Measurements from ENCODE around the gene SLC26A3.

Gene SLC26A3

DNA sequence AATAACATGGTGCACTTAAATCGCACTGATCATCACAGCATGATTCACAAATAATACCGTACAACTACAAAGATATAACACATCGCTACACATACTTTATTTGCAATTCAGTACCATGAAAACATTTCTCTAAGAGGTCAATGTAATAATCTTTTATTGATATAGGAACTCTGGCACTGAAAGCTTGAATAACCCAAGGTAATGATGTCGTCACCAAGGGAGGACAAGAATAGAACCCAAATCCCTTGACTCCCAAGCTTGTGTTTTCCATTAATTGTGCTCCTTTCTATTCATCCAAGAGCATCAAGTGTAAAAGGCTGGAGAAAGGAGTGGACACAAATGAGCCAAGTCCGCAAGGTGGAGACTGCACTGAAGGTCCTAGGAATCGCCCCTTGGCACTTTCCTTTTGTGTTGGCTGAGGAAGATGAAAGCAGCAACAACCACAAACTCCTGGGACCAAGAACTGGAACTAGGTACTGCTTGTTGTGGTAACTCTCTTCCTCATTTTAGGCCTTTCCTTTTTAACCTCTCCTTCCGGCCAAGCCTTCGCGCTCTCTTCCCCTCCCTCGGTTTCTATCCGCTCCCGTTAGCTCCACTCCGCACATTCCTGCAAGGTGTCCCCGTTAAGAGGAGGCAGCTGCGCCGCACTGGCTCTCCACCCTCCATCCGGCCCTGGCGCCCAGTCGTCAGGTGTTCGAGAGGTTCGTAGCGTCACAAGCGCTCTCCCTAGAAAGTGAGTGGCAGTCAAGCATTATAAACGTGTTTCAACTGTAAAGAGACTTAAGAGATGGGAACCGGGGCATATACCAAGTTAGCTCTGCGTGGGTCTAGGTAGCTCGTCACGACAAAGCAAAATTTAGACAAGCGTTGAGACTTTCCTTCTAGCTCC lies 60.1 kb downstream of the SLC26A3 start (continued):
- TF ChIP-seq, protein P1, sequence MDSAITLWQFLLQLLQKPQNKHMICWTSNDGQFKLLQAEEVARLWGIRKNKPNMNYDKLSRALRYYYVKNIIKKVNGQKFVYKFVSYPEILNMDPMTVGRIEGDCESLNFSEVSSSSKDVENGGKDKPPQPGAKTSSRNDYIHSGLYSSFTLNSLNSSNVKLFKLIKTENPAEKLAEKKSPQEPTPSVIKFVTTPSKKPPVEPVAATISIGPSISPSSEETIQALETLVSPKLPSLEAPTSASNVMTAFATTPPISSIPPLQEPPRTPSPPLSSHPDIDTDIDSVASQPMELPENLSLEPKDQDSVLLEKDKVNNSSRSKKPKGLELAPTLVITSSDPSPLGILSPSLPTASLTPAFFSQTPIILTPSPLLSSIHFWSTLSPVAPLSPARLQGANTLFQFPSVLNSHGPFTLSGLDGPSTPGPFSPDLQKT (IDR thresholded peaks at IDR 0.05; ENCODE audit: borderline replicate concordance, low read depth, low read length), result 0 out of 2 replicates have a peak, but pooled peaks have one; percentile 15
- no peak for TF ChIP-seq ZNF324 (tag by site-specific recombination; IDR thresholded peaks at IDR 0.05)
- TF ChIP-seq PRDM1 (tag by site-specific recombination; IDR thresholded peaks at IDR 0.05), result peak; percentile 95
- no peak for TF ChIP-seq ZNF121 (tag by site-specific recombination; IDR thresholded peaks at IDR 0.05)
- 0 out of 2 replicates have a peak, but pooled peaks have one; percentile 72 for TF ChIP-seq ZNF10 (tag by site-specific recombination; IDR thresholded peaks at IDR 0.05)
- TF ChIP-seq ZNF416 (tag by site-specific recombination; IDR thresholded peaks at IDR 0.05), result no peak
- TF ChIP-seq ZBTB7A (tag by site-specific recombination; IDR thresholded peaks at IDR 0.05; ENCODE audit: low read depth), result no peak
- TF ChIP-seq BCL11A (tag by site-specific recombination; IDR thresholded peaks at IDR 0.05; ENCODE audit: low read depth), result no peak
- TF ChIP-seq, protein P2, sequence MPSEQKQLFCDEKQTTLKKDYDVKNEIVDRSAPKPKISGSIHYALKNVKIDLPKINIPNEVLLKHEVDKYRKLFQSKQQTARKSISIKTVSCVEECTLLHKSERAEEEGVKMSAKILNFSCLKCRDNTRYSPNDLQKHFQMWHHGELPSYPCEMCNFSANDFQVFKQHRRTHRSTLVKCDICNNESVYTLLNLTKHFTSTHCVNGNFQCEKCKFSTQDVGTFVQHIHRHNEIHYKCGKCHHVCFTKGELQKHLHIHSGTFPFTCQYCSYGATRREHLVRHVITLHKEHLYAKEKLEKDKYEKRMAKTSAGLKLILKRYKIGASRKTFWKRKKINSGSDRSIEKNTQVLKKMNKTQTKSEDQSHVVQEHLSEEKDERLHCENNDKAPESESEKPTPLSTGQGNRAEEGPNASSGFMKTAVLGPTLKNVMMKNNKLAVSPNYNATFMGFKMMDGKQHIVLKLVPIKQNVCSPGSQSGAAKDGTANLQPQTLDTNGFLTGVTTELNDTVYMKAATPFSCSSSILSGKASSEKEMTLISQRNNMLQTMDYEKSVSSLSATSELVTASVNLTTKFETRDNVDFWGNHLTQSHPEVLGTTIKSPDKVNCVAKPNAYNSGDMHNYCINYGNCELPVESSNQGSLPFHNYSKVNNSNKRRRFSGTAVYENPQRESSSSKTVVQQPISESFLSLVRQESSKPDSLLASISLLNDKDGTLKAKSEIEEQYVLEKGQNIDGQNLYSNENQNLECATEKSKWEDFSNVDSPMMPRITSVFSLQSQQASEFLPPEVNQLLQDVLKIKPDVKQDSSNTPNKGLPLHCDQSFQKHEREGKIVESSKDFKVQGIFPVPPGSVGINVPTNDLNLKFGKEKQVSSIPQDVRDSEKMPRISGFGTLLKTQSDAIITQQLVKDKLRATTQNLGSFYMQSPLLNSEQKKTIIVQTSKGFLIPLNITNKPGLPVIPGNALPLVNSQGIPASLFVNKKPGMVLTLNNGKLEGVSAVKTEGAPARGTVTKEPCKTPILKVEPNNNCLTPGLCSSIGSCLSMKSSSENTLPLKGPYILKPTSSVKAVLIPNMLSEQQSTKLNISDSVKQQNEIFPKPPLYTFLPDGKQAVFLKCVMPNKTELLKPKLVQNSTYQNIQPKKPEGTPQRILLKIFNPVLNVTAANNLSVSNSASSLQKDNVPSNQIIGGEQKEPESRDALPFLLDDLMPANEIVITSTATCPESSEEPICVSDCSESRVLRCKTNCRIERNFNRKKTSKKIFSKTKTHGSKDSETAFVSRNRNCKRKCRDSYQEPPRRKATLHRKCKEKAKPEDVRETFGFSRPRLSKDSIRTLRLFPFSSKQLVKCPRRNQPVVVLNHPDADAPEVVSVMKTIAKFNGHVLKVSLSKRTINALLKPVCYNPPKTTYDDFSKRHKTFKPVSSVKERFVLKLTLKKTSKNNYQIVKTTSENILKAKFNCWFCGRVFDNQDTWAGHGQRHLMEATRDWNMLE (tag by site-specific recombination; conservative IDR thresholded peaks at IDR 0.05; ENCODE audit: low read depth), result peak; percentile 8
- 0 out of 2 replicates have a peak, but pooled peaks have one; percentile 6 for TF ChIP-seq ZFP37 (tag by site-specific recombination; IDR thresholded peaks at IDR 0.05)
- TF ChIP-seq ZNF776 (tag by site-specific recombination; IDR thresholded peaks at IDR 0.05; ENCODE audit: borderline replicate concordance), result no peak
- no peak for TF ChIP-seq SALL2 (tag by site-specific recombination; IDR thresholded peaks at IDR 0.05; ENCODE audit: borderline replicate concordance)
- no peak for TF ChIP-seq SP2 (tag by site-specific recombination; IDR thresholded peaks at IDR 0.05)
- TF ChIP-seq, protein P3, sequence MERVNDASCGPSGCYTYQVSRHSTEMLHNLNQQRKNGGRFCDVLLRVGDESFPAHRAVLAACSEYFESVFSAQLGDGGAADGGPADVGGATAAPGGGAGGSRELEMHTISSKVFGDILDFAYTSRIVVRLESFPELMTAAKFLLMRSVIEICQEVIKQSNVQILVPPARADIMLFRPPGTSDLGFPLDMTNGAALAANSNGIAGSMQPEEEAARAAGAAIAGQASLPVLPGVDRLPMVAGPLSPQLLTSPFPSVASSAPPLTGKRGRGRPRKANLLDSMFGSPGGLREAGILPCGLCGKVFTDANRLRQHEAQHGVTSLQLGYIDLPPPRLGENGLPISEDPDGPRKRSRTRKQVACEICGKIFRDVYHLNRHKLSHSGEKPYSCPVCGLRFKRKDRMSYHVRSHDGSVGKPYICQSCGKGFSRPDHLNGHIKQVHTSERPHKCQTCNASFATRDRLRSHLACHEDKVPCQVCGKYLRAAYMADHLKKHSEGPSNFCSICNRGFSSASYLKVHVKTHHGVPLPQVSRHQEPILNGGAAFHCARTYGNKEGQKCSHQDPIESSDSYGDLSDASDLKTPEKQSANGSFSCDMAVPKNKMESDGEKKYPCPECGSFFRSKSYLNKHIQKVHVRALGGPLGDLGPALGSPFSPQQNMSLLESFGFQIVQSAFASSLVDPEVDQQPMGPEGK (tag by site-specific recombination; IDR thresholded peaks at IDR 0.05), result no peak
- TF ChIP-seq ZNF211 (tag by site-specific recombination; IDR thresholded peaks at IDR 0.05; ENCODE audit: low read depth), result no peak
- TF ChIP-seq ZNF629 (tag by site-specific recombination; IDR thresholded peaks at IDR 0.05), result no peak; the same call in 1 of the 2 replicates
- TF ChIP-seq, protein P4, sequence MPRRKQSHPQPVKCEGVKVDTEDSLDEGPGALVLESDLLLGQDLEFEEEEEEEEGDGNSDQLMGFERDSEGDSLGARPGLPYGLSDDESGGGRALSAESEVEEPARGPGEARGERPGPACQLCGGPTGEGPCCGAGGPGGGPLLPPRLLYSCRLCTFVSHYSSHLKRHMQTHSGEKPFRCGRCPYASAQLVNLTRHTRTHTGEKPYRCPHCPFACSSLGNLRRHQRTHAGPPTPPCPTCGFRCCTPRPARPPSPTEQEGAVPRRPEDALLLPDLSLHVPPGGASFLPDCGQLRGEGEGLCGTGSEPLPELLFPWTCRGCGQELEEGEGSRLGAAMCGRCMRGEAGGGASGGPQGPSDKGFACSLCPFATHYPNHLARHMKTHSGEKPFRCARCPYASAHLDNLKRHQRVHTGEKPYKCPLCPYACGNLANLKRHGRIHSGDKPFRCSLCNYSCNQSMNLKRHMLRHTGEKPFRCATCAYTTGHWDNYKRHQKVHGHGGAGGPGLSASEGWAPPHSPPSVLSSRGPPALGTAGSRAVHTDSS (tag by site-specific recombination; IDR thresholded peaks at IDR 0.05), result no peak; the same call in 1 of the 2 replicates
- TF ChIP-seq ZNF174 (tag by site-specific recombination; IDR thresholded peaks at IDR 0.05), result no peak
- TF ChIP-seq ZNF140 (tag by site-specific recombination; IDR thresholded peaks at IDR 0.05), result no peak
- no peak for TF ChIP-seq ZNF24 (tag by site-specific recombination; IDR thresholded peaks at IDR 0.05)
- TF ChIP-seq, protein P5, sequence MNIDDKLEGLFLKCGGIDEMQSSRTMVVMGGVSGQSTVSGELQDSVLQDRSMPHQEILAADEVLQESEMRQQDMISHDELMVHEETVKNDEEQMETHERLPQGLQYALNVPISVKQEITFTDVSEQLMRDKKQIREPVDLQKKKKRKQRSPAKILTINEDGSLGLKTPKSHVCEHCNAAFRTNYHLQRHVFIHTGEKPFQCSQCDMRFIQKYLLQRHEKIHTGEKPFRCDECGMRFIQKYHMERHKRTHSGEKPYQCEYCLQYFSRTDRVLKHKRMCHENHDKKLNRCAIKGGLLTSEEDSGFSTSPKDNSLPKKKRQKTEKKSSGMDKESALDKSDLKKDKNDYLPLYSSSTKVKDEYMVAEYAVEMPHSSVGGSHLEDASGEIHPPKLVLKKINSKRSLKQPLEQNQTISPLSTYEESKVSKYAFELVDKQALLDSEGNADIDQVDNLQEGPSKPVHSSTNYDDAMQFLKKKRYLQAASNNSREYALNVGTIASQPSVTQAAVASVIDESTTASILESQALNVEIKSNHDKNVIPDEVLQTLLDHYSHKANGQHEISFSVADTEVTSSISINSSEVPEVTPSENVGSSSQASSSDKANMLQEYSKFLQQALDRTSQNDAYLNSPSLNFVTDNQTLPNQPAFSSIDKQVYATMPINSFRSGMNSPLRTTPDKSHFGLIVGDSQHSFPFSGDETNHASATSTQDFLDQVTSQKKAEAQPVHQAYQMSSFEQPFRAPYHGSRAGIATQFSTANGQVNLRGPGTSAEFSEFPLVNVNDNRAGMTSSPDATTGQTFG (tag by site-specific recombination; IDR thresholded peaks at IDR 0.05; ENCODE audit: borderline replicate concordance), result no peak
- TF ChIP-seq, protein P6, sequence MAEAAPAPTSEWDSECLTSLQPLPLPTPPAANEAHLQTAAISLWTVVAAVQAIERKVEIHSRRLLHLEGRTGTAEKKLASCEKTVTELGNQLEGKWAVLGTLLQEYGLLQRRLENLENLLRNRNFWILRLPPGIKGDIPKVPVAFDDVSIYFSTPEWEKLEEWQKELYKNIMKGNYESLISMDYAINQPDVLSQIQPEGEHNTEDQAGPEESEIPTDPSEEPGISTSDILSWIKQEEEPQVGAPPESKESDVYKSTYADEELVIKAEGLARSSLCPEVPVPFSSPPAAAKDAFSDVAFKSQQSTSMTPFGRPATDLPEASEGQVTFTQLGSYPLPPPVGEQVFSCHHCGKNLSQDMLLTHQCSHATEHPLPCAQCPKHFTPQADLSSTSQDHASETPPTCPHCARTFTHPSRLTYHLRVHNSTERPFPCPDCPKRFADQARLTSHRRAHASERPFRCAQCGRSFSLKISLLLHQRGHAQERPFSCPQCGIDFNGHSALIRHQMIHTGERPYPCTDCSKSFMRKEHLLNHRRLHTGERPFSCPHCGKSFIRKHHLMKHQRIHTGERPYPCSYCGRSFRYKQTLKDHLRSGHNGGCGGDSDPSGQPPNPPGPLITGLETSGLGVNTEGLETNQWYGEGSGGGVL (tag by site-specific recombination; IDR thresholded peaks at IDR 0.05), result no peak
- TF ChIP-seq FEZF1 (tag by site-specific recombination; IDR thresholded peaks at IDR 0.05), result peak; percentile 3; the same call in 1 of the 2 replicates
- TF ChIP-seq ZNF510 (tag by site-specific recombination; IDR thresholded peaks at IDR 0.05; ENCODE audit: insufficient replicate concordance), result no peak

All from HEK293 (cell line).